ENCODE measurements around the gene TEX55. TPM values are rescaled to one million over a fixed set of nuclear protein-coding genes. Genes with fewer than 3 reads are reported as not detected.
"Not testable (repeated sequence)": the region's sequence is repeated elsewhere in the genome, so short reads cannot be mapped to it uniquely, and the experiment has no call there.

The TEX55 gene
- total RNA-seq = not detected
- long read RNA-seq = 0 reads

DNA sequence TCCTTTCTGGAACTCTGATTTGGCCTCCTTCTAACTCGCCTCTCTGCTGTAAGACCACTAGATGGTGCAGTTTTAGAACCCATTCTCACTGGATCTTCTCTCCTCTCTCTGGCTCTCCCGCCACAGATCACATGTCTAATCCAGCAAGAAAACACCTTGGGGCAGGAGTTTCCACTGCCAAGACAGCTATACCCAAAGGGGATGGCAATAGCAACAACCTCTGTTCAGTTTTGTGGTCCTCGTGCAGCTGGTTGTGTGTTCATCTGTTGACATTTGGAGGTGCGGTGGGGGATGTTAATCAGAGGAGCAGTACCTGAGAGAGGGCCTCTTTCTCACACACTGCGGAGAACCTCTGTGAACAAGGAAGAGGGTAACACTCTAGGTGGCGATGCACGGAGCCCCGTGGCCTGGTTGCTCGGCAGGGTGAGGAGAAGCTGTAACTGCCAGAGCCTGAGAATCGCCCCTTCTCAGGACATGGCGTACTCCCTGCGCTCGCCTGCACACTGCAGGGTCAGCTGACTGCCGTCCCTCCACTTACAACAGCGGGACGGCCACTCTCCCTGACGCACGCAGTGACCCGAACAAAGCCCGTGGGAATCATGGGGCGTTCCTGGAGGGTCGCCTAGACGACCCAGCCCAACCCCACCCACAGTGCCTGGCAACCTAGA is at the start of gene TEX55:
Gene TEX55 (plus strand): TSS at position 666 of the 668 bp plus-strand sequence. CDS start 25 bp downstream, outside the sequence.
- DNase-seq (ENCODE audit: low spot score) = no peak

DNA sequence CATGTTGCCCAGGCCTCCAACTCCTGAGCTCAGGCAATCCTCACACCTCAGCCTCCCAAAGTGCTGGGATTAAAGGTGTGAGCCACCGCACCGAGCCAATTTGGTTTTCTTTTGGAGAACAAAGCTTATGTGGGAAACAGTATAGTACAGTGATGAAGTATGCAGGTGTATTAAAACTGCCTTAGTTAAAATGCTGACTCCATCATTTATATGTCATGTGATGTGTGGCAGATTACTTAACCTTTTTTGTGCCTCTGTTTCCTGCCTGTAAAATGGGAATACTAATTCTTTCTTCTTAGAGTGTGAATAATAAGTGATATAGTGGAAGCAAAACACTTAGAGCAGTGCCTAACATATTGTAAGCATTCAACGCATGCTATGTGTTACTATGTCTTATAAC is 48.0 kb upstream of the TEX55 start:
- no peak for DNase-seq (ENCODE audit: low spot score)

DNA sequence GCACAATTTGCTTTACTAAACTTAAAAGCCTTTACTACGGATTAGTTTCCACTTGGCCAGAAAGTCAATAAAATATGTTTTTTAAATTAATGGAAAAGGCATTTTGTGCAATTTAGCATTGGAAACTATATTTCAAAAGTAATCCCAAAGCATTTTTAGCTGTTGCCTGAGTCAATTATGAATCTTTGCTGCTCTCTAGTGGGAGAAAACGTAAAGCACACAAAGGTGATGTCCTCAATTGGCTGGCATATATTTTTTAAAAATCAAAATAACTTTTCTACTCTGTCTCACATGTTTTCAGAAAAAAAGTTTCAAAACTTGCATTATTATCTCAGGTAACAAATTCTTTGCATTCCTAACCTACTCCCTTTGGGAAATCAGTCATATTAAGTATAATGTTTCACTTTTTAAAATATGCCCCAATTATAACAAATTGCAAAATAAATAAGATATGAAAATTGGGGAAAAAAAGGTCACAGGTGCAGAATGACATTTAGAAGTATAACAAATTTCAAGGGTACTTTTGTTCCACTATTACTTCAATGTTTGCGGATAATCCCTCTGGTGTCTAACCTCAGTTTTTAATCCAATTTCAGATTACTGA is 47.2 kb upstream of the TEX55 start:
- no peak for DNase-seq (ENCODE audit: low spot score)

DNA sequence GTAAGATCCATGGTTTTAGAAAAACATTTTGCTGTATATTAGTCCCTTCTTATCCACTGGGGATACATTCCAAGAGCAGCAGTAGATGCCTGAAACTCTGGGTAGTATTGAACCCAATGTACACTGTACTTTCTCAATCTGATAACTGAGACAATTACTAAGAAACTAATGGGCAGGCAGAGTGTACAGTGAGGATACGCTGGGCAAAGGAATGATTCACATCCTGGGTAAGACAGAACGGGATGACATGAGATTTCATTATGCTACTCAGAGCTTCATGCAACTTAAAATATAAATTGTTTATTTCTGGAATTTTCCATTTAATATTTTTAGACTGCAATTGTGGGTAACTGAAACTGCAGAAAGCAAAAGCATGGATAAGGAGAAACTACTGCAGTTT is 46.2 kb upstream of the TEX55 start:
- no peak for DNase-seq (ENCODE audit: low spot score)

DNA sequence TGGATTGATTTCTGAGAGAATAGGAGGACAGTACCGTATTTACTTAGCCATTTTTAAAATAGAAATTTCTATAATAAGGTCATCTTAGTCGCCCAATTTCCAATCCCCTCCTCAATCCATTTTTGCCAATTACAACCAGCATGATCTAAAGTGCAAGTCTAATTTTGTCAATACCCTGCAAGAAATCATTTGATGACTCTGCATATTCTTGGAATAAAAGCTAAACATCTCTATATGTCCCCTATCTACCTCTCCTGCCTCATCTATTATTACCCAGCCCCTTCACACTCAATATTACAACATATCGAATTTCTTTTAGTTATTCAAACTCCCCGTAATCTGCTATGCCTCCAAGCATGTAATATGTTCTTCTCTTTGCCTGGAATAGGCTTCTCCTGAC is 41.9 kb upstream of the TEX55 start:
- DNase-seq (ENCODE audit: low spot score) = no peak

DNA sequence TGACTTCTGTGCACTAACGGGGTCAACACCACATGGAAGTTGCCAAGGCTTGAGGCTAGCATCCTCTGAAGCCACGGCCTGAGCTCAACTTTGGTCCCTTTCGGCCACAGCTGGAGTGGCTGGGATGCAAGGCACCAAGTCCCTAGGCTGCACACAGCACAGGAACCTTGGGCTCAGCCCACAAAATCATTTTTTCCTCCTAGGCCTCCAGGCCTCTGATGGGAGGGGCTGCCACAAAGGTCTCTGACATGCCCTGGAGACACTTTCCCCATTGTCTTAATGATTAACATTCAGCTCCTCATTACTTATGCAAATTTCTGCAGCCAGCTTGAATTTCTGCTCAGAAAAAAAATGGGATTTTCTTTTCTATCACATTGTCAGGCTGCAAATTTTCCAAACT is 27.6 kb upstream of the TEX55 start:
- DNase-seq (ENCODE audit: low spot score) = peak; percentile 62

DNA sequence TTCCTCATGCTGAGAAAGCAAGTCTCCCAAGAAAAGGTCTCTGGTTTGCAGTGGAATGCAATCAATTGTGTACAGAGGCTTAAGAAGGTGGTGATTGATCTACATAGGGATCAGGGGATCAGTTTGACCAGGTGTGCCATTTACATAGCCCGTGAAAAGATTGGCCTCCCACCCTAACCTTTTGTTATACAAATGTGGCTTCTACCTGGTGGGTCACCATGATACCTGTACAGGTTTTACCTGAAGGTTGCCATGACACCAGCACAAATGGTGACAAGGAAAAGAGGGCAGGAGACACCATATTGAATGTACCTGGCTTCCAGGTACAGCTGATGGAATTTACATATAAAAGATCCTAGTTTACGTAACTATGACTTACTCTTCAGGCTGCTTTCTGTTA is 25.5 kb upstream of the TEX55 start:
- no peak for DNase-seq (ENCODE audit: low spot score)

DNA sequence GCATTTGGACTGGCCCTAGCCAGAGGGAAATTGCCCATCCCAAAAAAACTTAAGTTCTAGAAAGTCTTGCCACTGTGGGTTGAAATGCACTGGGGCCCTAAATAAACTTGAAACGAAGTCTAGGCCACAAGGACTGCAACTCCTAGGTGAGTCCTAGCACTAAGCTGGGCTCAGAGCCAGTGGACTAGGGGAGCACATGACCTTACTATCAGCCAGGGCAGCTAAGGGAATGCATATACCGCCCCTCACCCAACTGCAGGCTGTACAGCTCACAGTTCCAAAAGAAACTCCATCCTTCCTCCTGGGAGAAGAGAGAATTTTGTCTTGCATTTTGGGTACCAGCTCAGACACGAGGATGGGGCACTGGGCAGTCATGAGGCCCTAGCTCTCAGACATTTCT is 23.6 kb upstream of the TEX55 start:
- no peak for DNase-seq (ENCODE audit: low spot score)

DNA sequence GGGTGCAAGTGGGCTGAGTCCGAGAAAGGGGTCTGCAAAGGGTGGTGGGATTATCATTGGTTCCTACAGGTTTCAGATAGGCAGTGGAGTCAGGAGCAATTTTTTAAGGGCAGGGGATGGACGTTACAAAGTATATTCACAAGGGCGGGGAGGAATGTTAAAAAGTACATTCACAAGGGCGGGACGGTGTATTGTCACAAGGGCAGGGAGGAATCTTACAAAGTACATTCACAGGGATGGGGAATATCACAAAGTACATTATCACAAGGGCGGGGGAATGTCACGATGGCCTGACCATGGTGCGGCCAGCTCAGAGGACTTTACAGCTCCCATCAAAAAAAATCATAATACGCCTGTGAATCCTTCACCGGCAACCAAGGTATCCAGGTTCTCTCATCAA is 20.6 kb upstream of the TEX55 start:
- DNase-seq (ENCODE audit: low spot score) = no peak

DNA sequence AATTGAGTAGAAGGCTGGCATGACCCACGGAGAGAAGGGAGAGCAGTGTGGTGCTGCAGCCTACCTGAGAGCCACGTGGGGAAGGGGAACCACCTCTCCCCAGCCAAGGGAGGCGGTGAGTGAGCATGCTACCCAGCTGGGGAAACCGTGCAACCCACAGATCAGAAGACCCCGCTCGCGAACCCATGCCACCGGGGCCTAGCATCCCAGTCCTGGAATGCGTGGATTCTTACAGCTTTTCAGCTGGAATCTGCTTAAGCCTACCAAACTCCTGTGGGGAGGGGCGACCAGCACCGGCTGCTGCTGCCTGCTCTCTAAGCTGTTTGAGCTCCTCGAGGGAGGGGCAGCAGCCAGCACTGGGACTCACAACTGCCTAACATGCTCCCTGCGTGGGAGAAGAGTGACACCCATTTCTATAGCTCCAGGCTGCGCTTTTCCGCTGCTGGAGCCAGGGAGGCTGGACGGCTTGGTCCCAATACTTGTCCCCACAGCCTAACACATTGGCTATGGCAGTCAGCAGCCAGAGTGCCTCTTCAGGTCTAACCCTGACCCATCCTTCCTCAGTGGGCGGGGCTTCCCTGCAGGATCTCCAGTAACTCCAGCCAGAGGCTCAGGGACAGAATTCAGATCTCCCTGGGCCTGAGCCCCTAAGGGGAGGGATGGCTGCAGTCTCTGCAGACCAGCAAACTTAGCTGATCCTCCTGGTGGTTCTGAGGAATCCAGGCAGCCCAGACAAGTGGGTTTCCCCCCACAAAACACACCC is 20.0 kb upstream of the TEX55 start:
- peak; percentile 84 for DNase-seq (ENCODE audit: low spot score)

DNA sequence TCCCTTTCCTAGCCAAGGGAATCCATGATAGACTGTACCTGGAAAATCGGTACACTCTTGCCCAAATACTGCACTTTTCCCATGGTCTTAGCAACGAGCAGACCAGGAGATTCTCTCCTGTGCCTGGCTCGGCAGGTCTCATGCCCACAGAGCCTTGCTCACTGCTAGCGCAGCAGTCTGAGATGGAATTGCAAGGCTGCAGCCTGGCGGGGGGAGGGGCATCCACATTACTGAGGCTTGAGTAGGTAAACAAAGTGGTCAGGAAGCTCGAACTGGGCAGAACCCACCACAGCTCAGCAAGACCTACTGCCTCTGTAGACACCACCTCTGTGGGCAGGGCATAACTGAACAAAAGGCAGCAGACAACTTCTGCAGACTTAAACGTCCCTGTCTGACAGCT is 15.7 kb upstream of the TEX55 start:
- DNase-seq (ENCODE audit: low spot score) = not testable (repeated sequence)

DNA sequence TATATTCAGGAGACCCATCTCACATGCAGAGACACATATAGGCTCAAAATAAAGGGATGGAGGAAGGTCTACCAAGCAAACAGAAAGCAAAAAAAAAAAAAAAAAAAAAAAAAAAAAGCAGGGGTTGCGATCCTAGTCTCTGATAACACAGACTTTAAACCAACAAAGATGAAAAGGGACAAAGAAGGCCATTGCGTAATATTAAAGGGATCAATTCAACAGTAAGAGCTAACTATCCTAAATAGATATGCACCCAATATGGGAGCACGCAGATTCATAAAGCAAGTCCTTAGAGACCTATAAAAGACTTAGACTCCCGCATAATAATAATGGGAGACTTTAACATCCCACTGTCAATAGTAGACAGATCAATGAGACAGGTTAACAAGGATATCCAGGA is 13.7 kb upstream of the TEX55 start:
- not testable (repeated sequence) for DNase-seq (ENCODE audit: low spot score)

DNA sequence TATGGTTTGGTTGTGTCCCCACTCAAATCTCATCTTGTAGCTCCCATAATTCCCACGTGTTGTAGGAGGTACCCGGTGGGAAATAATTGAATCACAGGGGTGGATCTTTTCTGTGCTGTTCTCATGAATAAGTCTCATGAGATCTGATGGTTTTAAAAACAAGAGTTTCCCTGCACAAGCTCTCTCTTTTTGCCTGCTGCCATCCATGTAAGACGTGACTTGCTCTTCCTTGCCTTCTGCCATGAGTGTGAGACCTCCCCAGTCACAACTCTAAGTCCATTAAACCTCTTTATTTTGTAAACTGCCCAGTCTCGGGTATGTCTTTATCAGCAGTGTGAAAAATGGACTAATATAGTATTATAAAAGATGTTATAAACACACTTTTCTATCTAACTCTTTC is 6.6 kb upstream of the TEX55 start:
- not testable (repeated sequence) for DNase-seq (ENCODE audit: low spot score)

DNA sequence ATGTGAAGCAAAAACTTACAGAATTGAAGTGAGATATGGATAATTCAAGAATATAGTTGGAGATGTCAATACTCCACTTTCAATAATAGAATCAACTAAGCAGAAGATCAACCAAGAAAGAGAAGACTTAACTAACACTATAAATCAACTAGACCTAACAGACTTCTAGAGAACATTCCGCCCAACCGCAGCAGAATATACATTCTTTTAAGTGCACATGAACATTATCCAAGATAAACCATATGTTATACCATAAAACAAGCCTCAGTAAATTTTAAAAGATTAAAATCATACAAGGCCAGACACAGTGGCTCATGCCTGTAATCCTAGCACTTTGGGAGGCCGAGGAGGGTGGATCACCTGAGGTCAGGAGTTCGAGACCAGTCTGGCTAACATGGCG is 5.5 kb upstream of the TEX55 start:
- no peak for DNase-seq (ENCODE audit: low spot score)

DNA sequence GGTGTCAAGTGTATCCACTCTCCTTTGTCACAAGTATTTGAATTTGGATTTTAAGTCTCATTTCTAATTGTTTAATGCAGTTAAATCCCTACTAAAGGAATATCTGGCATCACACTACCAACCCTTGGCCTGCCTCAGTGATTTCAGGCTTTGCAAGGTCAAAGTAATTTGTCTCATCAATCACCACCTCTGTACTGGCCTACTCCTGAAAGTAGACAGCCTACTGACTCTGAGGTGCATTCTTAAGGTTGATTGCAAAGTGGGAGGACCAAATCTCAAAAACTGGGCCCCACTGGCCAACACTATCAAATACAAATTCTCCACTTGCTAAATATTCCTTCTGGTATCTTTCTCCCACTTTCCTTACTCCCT is 851 bp upstream of the TEX55 start:
- no peak for DNase-seq (ENCODE audit: low spot score)

DNA sequence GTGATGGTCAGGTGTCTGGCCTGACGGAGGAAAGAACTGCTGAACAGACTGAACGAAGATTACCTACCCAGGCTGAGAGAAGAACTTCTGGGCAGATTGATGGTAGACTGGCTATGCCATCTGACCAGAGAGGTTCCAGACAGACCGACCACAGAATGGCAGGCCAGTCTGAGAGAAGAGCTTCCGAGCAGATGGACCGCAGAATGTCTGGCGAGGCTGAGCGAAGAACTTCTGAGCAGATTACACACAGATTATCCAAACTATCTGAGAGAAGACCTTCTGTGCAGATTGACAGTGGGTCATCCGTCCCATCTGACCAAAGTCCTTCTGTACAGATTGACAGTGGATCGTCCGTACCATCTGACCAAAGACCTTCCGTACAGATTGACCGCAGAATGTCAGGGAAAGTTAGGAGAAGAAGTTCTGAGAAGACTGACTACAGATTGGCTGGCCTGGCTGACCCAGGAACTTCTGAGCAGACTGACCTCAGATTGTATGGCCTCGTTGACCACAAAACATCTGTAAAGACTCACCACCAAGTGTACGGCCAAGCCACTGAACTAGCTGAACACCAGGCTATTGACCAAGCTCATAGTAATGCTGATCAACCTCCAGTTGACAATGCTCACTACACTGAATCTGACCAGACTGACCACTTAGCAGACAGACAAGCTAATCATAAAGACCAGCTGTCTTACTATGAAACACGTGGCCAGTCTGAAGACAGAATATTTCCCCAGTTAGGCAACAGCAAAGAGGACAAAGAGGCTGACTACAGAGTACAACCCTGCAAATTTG is 812 bp downstream of the TEX55 start:
- DNase-seq (ENCODE audit: low spot score) = no peak

DNA sequence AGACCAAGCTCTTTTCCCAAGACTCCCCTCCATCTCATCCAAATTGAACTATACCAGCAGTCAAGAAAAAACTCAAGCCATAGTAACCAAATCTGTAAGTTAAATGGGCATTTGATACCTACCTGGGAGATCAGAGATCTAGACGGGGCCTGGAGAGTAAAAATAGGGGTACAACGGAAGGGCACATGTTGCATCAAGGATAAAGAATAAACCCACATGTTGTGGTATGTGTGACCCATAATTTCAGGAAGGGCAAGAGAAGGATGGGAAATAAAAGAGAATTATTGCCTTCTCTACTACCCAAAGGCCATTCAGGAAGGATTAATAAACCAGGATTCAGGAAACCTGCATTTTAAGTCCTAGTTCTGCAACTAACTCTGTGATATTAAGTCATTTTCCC is 1.5 kb downstream of the TEX55 start:
- no peak for DNase-seq (ENCODE audit: low spot score)

DNA sequence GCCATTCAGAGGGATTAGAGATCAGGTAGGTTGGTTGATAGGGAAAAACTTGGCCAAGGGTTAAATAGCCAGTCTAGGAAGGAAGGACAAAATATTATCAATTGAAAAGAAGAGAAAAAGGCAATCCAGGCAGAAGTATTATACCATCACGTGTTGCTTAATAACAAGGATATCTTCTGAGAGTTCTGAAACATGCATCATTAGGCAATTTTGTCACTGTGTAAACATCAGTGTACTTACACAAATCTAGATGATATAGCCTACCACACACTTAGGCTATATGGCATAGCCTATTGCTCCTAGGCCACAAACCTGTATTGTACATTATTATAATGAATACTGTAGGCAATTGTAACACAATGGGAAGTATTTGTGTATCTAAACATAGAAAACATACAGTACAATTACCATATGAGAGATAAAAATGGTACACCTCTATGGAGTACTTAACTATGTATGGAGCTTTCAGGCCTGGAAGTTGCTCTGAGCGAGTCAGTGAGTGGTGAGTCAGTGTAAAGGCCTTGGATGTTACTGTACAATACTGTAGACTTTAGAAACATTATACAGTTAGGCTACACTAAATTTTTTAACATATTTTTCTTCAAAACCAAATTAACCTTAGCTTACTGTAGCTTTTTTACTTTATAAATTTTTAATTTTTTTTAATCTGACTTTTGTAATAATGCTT is 2.7 kb downstream of the TEX55 start:
- DNase-seq (ENCODE audit: low spot score) = no peak

DNA sequence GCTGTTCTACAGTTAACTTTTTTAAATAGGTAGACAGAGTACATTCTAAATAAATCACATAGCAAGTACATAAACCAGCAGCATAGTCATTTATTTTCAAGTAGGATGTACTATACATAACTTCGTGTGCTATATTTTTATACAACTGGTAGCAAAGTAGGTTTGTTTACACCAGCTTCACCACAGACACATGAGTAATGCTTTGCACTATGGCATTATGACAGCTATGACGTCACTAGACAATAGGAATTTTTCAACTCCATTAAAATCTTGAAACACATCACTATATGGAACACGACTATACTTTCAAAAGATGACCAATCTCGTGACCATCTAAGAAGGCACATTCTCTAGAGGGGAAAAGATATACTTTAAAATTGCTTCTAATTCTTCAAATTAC is 3.5 kb downstream of the TEX55 start:
- no peak for DNase-seq (ENCODE audit: low spot score)

DNA sequence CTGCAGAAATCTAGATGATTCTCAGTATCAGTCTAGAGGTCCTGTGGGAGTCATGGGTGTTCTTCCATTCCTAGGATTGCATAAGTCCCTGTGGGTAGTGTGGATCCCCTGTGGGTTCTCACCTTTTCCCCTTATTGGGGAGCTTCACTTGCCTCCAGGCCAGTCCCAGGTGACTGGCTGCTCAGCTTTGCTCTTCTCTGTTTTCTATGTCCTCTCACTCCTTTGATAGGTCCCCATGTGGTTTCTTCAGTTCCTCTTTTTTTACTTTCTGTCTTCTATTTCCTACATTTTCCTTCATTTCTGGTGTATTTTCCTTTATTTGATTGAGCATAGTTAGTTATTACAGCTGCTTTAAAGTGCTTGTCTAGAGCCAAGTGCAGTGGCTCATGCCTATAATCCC is 10.9 kb downstream of the TEX55 start:
- DNase-seq (ENCODE audit: low spot score) = no peak

DNA sequence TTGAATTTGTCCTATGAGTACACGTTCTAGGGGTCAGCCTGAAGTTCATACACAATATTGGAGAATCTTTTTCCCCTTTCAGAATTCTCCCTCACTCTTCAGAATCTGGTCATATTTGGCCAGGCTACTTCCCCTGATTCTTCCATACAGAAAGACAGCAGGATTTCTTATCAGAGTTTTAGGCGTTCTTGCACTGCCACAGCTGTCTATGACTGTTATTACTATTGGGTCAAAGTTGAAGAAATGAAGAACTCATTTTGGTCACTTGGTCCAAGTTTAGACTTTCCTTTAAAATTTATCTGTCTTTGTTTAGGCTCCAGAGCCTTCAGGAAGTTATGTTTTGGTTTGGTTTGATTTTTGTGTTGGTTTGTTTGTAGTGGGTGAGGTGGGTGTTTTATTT is 12.0 kb downstream of the TEX55 start:
- no peak for DNase-seq (ENCODE audit: low spot score)

Data from mesenteric fat pad (tissue), 1 donor.